Measurements from ENCODE around the gene ENPP7.
"Not testable (repeated sequence)": the region's sequence is repeated elsewhere in the genome, so short reads cannot be mapped to it uniquely, and the experiment has no call there.

The ENPP7 gene

DNA sequence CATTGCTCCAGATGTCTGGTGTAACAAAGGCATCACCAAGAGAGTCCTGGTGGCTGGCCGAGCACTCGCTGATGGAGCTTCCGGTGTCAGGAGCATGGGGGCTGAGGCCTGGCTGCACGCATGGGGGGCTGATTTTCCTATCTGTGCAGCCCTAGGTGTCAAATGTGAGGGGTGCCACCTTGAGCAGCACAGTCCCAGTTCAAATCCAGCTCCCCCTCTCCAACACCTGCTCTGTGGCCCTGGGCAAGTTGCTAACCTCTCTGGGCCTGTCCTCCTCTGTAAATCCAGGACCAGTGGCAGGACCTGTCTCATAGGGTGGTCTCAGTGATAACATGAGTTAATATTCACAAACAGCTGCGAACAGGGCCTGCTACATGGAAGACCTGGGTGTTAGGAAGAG, 12.9 kb downstream of the ENPP7 start:
- no peak overlapping the region for H3K4me3 ChIP-seq (ENCODE audit: low read length)
- no peak for TF ChIP-seq ZNF274 (IDR thresholded peaks at IDR 0.05; ENCODE audit: low read depth, low read length)

DNA sequence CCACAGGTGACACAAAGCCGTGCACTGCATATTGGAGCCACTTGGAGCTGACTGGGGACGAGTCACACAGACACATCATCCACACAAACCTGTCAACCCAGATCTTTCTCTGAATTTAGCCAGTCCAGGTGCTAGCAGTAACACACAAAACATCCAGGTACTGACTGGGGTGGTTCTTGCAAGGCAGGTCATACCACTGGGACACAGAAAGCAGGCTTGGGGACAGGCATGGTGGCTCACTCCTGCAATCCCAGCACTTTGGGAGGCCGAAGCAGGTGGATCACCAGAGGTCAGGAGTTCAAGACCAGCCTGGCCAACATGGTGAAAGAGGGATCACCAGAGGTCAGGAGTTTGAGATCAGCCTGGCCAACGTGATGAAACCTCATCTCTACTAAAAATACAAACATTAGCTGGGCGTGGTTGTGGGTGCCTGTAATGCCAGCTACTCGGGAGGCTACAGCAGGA, 14.9 kb downstream of the ENPP7 start:
- TF ChIP-seq ZNF274 (IDR thresholded peaks at IDR 0.05; ENCODE audit: low read depth, low read length) = no peak
- H3K4me3 ChIP-seq (ENCODE audit: low read length) = no peak overlapping the region

GRCh38 chr17:79746889-79747507, 16.3 kb downstream of the ENPP7 start:
- no peak for TF ChIP-seq ZNF274 (IDR thresholded peaks at IDR 0.05; ENCODE audit: low read depth, low read length)
- H3K4me3 ChIP-seq (ENCODE audit: low read length) = no peak overlapping the region

DNA sequence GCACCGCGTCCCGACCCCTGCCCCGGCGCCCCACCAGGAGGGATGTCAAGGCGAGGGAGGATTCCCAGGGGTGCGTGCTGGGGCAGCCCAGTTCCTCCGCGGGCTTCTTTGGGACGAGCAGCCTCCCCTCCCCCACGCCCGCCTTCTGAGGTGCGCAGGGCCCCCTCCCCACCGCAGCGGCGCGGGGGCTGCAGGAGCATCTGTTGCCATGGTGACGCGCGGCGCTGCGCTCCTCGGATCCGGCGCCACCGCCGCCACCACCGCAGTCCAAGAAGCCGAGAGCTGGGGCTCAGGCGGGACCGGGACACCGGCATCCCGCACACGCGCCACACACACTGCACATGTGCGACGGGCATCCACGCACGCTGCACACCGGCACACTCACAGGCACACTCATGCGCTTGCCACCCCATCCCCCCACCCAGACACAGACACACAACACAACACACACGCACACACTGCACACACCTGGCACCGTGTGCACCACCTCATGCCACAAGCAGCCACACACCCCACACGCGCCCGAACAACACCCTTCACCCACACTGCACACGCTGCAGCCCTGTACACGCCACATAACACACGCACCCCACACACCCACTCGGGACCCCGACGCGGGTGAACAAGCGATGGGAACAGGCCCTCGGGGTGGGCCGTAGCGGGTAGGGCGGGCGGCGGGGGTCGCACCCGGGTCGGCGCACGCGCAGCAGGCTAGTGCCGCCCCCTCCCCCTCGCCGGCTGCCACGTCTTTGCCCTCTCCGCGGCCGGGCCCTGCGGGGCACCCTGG, 17.0 kb downstream of the ENPP7 start:
- H3K4me3 ChIP-seq (ENCODE audit: low read length) = no peak overlapping the region

GRCh38 chr17:79748295-79749099, 17.8 kb downstream of the ENPP7 start:
- H3K4me3 ChIP-seq (ENCODE audit: low read length) = no peak overlapping the region
- no peak for TF ChIP-seq ZNF274 (IDR thresholded peaks at IDR 0.05; ENCODE audit: low read depth, low read length)

More for the DNA sequence above, 17.0 kb downstream of the ENPP7 start:
- no peak for TF ChIP-seq ZNF274 (IDR thresholded peaks at IDR 0.05; ENCODE audit: low read depth, low read length)

DNA sequence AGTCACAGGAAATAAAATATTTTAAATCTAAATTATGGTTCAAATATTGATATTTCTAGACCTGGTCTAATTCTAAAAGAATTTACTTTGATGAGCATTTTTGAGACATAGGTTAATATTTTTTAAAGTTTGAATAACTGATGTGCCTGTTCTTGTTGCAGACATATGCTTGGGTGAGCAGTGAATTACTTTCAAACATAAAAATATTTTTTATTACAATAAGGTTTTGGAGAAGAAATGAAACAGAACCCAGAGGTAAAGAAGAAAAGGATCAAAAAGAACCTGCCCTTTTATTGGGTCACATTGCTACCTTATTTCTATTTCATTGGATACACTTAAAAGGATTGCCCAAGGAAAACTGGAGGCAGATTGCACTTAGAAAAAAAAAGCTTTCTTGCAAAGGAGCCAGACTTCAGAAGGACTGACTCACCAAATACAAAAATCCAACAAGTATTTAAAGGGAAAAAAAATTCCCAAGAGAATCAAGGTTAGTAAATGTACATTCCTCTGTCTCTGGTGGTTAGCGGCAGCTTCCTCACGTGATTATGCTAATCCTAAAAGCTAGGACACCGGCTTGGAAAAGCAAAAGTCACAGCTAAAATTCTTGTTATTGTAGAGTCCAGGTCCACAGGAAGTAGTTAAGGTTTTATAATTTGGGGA, 18.5 kb downstream of the ENPP7 start:
- TF ChIP-seq ZNF274 (IDR thresholded peaks at IDR 0.05; ENCODE audit: low read depth, low read length) = no peak

GRCh38 chr17:79749958-79750357, 19.2 kb downstream of the ENPP7 start:
- H3K4me3 ChIP-seq (ENCODE audit: low read length) = no peak overlapping the region
- no peak for TF ChIP-seq ZNF274 (IDR thresholded peaks at IDR 0.05; ENCODE audit: low read depth, low read length)

More for the DNA sequence above, 18.5 kb downstream of the ENPP7 start:
- no peak overlapping the region for H3K4me3 ChIP-seq (ENCODE audit: low read length)

DNA sequence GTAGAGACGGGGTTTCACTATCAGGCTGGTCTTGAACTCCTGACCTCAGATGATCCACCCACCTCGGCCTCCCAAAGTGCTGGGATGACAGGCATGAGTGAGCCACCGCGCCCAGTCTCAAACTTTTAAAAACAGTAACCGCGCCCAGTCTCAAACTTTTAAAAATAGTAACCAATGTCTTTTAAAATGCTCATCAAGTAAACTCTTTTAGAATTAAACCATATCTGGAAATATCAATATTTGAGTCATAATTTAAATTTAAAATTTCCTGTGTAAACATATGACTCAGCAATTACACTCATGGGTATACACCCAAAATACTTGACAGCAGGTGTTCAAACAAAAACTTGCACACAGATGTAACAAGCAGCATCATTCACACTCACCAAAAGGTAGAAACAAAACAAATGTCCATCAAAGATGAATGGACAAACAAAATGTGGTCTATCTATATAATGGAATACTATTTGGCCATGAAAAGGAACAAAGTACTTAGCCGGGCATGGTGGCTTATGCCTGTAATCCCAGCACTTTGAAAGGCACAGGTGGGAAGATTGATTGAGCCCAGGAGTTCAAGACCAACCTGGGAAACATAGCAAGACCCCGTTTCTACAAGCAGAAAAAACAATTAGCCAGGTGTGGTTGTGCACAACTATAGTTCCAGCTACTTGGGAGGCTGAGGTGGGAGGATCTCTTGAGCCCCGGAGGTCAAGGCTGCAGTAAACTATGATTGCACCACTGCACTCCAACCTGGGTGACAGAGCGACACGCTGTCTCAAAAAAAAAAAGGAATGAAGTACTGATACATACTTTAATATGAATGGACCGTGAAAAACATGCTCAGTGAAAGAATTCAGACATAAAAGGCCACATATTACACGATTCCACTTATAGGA, 20.2 kb downstream of the ENPP7 start:
- no peak overlapping the region for H3K4me3 ChIP-seq (ENCODE audit: low read length)
- no peak for TF ChIP-seq ZNF274 (IDR thresholded peaks at IDR 0.05; ENCODE audit: low read depth, low read length)

- TF ChIP-seq ZNF274 (IDR thresholded peaks at IDR 0.05; ENCODE audit: low read depth, low read length) = no peak
- no peak overlapping the region for H3K4me3 ChIP-seq (ENCODE audit: low read length)
Observed at GRCh38 chr17:79752175-79752574, 21.4 kb downstream of the ENPP7 start.

DNA sequence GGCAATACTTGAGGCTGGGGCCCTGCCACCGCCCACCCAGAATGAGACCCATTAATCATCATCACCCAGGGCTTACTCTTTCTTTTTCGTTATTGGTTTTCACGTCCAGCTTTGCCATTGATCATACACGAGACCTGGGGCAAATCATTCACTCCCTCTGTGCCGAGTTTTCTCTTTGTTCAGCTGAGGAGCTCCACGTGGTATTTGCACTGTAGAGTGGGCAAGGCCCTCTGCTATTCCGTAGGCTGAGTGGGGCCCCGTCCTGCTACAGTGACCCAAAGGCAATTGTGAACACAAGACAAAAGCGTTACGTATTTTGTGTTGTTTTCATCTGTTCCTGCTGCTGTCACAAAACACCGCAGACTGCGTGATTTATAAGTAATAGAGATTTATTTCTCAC, 23.6 kb downstream of the ENPP7 start:
- TF ChIP-seq ZNF274 (IDR thresholded peaks at IDR 0.05; ENCODE audit: low read depth, low read length) = no peak

GRCh38 chr17:79754903-79755302, 24.2 kb downstream of the ENPP7 start:
- H3K4me3 ChIP-seq (ENCODE audit: low read length) = not testable (repeated sequence)

More for the DNA sequence above, 23.6 kb downstream of the ENPP7 start:
- H3K4me3 ChIP-seq (ENCODE audit: low read length) = no peak overlapping the region

- no peak for TF ChIP-seq ZNF274 (IDR thresholded peaks at IDR 0.05; ENCODE audit: low read depth, low read length)
- H3K4me3 ChIP-seq (ENCODE audit: low read length) = no peak overlapping the region
Observed at GRCh38 chr17:79755591-79755990, 24.8 kb downstream of the ENPP7 start.

DNA sequence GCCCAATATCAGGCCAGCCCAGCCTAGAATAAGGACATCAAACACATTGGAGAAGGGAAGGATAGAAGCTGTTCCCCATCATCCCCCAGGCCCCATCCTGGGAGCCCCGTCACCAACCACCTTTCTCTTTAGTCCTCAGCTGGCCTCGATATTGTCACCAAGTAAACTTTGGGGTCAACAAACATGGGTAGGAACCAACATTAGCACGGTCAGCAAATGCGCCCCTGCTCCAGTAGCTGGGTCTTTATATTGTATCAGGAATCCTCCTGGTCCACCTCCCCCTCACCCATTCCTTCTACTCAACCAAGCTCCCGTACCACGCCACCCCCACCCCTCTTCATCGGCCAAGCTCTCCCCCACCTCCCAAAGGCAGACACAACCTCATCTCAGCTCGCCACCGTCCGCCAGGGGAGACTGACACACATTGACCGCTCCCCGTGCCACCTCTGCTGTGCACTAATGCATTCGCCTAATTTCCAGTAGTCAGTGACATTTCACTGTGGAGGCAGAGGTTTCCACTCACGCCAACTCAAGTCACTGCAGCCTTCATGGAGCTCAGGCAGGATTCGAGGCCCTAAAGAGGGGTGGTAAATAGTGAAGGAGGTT, 26.5 kb downstream of the ENPP7 start:
- no peak overlapping the region for H3K4me3 ChIP-seq (ENCODE audit: low read length)
- TF ChIP-seq ZNF274 (IDR thresholded peaks at IDR 0.05; ENCODE audit: low read depth, low read length) = no peak
